Measurements from ENCODE around the gene COG1.
"Not testable (repeated sequence)": the region's sequence is repeated elsewhere in the genome, so short reads cannot be mapped to it uniquely, and the experiment has no call there.

COG1 gene

GRCh38 chr17:73192894-73193701 lies at the start of gene COG1:
TSS of gene COG1 (plus strand) at chr17:73193055. CDS start at chr17:73193070, 15 bp downstream.
- DNase-seq: peak; percentile 85

GRCh38 chr17:73144209-73144608 lies 48.6 kb upstream of the COG1 start:
- DNase-seq: not testable (repeated sequence)

- DNase-seq: no peak
Measured at GRCh38 chr17:73145641-73146040, 47.2 kb upstream of the COG1 start.

- DNase-seq: not testable (repeated sequence)
Measured at GRCh38 chr17:73147791-73148190, 45.1 kb upstream of the COG1 start.

- DNase-seq: no peak
Measured at GRCh38 chr17:73148540-73149334, 44.1 kb upstream of the COG1 start.

GRCh38 chr17:73150622-73151300 lies 42.1 kb upstream of the COG1 start:
- DNase-seq: not testable (repeated sequence)

GRCh38 chr17:73151916-73152632 lies 40.8 kb upstream of the COG1 start:
- DNase-seq: peak; percentile 15

GRCh38 chr17:73155410-73156165 lies 37.3 kb upstream of the COG1 start:
- DNase-seq: no peak

GRCh38 chr17:73156166-73156840 lies 36.6 kb upstream of the COG1 start:
- DNase-seq: peak; percentile 61

GRCh38 chr17:73156887-73157520 lies 35.9 kb upstream of the COG1 start:
- DNase-seq: no peak

- no peak for DNase-seq
Measured at GRCh38 chr17:73157521-73157890, 35.3 kb upstream of the COG1 start.

GRCh38 chr17:73158133-73158532 lies 34.7 kb upstream of the COG1 start:
- DNase-seq: no peak

GRCh38 chr17:73160980-73161630 lies 31.8 kb upstream of the COG1 start:
- DNase-seq: no peak

- no peak for DNase-seq
Measured at GRCh38 chr17:73163043-73163442, 29.8 kb upstream of the COG1 start.

GRCh38 chr17:73165616-73166404 lies 27.0 kb upstream of the COG1 start:
- DNase-seq: no peak

- peak; percentile 25 for DNase-seq
Measured at GRCh38 chr17:73166731-73167581, 25.9 kb upstream of the COG1 start.

GRCh38 chr17:73168667-73169066 lies 24.2 kb upstream of the COG1 start:
- no peak for DNase-seq

- DNase-seq: no peak
Measured at GRCh38 chr17:73170324-73170723, 22.5 kb upstream of the COG1 start.

- DNase-seq: no peak
Measured at GRCh38 chr17:73172252-73172651, 20.6 kb upstream of the COG1 start.
